Large intestine (tissue), 3 donors: ENCODE measurements around the gene B9D1. TPM values are rescaled to one million over a fixed set of nuclear protein-coding genes. Genes with fewer than 3 reads are reported as not detected.

ENCODE experiments used
- DNase-seq, 2 donors: peaks; one replicate each; pipeline versions ENCODE4 v3.0.0 to v3.0.0-alpha.2; 2013
- H3K27ac ChIP-seq: one replicate; pipeline ENCODE4 v1.5.1; 2013; ENCODE audit warnings: low read length
- H3K27me3 ChIP-seq: 2 replicates; pipeline ENCODE4 v1.6.1; 2013; ENCODE audit warnings: low read length; ENCODE audit not compliant: control insufficient read depth, insufficient read depth
- H3K36me3 ChIP-seq: 2 replicates; pipeline ENCODE4 v1.6.1; 2013; ENCODE audit warnings: low read length; ENCODE audit not compliant: control insufficient read depth, insufficient read depth
- H3K4me1 ChIP-seq: one replicate; pipeline ENCODE4 v1.6.1; 2013; ENCODE audit warnings: low read length; ENCODE audit not compliant: control insufficient read depth, insufficient read depth
- H3K4me3 ChIP-seq: one replicate; pipeline ENCODE4 v1.5.1; 2013; ENCODE audit warnings: low read length
- H3K9me3 ChIP-seq: one replicate; pipeline ENCODE4 v1.6.1; 2013; ENCODE audit warnings: mild to moderate bottlenecking, low read depth, low read length, moderate library complexity; ENCODE audit not compliant: control insufficient read depth
- WGBS: methylation state at CpG from one replicate; pipeline ENCODE4 v1.1.5; 2013; ENCODE audit warnings: low lambda C conversion rate; ENCODE audit not compliant: insufficient coverage; 5-methylcytosine and 5-hydroxymethylcytosine counted together
- polyA plus RNA-seq: library from polyadenylated mRNA; unstranded; fragments of 120-200 nt; gene quantifications from one replicate; pipeline ENCODE4 v1.2.1, GENCODE V29; 2013

Gene B9D1
- polyA plus RNA-seq, 1 donor: 19.8 TPM

GRCh38 chr17:19331134-19331533 is 31.4 kb downstream of the B9D1 start:
- 67% methylated on average over 1 of the region's 4 CpGs for WGBS
- Histone ChIP-seq H3K4me1 (no peaks in the 10 kb centered on the region), H3K27ac (no peak overlapping the region), H3K4me3 (no peak overlapping the region), H3K36me3 (peaks cover 42% of the 10 kb centered on the region), H3K9me3 (no peaks in the 10 kb centered on the region), H3K27me3 (no peaks in the 10 kb centered on the region)
- no peak for DNase-seq

GRCh38 chr17:19330271-19330670 is 32.3 kb downstream of the B9D1 start:
- Histone ChIP-seq H3K27me3 (no peaks in the 10 kb centered on the region), H3K27ac (no peak overlapping the region), H3K9me3 (no peaks in the 10 kb centered on the region), H3K36me3 (peaks cover 38% of the 10 kb centered on the region), H3K4me1 (no peaks in the 10 kb centered on the region), H3K4me3 (no peak overlapping the region)
- no CpG with 5 or more reads among the region's 3 CpGs for WGBS
- no peak for DNase-seq

- no peak overlapping the region for H3K27ac ChIP-seq
- H3K9me3 ChIP-seq: no peaks in the 10 kb centered on the region
- peaks cover 38% of the 10 kb centered on the region for H3K36me3 ChIP-seq
- DNase-seq: no peak
- H3K4me3 ChIP-seq: no peak overlapping the region
- WGBS: no CpG with 5 or more reads among the region's 2 CpGs
- no peaks in the 10 kb centered on the region for H3K27me3 ChIP-seq
- H3K4me1 ChIP-seq: no peaks in the 10 kb centered on the region
Observed at GRCh38 chr17:19329839-19330238, 32.7 kb downstream of the B9D1 start.

GRCh38 chr17:19329136-19329535 is 33.4 kb downstream of the B9D1 start:
- no peak overlapping the region for H3K27ac ChIP-seq
- DNase-seq: no peak
- no peak overlapping the region for H3K4me3 ChIP-seq
- no peaks in the 10 kb centered on the region for H3K27me3 ChIP-seq
- H3K4me1 ChIP-seq: no peaks in the 10 kb centered on the region
- H3K36me3 ChIP-seq: peaks cover 34% of the 10 kb centered on the region
- WGBS: no CpG with 5 or more reads among the region's 2 CpGs
- H3K9me3 ChIP-seq: no peaks in the 10 kb centered on the region

- no peaks in the 10 kb centered on the region for H3K9me3 ChIP-seq
- H3K36me3 ChIP-seq: peaks cover 28% of the 10 kb centered on the region
- no peak for DNase-seq
- no peak overlapping the region for H3K4me3 ChIP-seq
- no peaks in the 10 kb centered on the region for H3K27me3 ChIP-seq
- no peaks in the 10 kb centered on the region for H3K4me1 ChIP-seq
- WGBS: no CpG with 5 or more reads among the region's 10 CpGs
- H3K27ac ChIP-seq: no peak overlapping the region
Observed at GRCh38 chr17:19328441-19329061, 34.0 kb downstream of the B9D1 start.

- H3K4me1 ChIP-seq: no peaks in the 10 kb centered on the region
- H3K4me3 ChIP-seq: no peak overlapping the region
- WGBS: 80% methylated on average over 1 of the region's 14 CpGs
- H3K27ac ChIP-seq: no peak overlapping the region
- H3K9me3 ChIP-seq: no peaks in the 10 kb centered on the region
- peaks cover 29% of the 10 kb centered on the region for H3K36me3 ChIP-seq
- DNase-seq: no peak
- H3K27me3 ChIP-seq: no peaks in the 10 kb centered on the region
Observed at GRCh38 chr17:19327031-19327783, 35.3 kb downstream of the B9D1 start.

- no peaks in the 10 kb centered on the region for H3K4me1 ChIP-seq
- H3K27ac ChIP-seq: no peak overlapping the region
- H3K9me3 ChIP-seq: no peaks in the 10 kb centered on the region
- no peak overlapping the region for H3K4me3 ChIP-seq
- no peak for DNase-seq
- H3K36me3 ChIP-seq: peaks cover 24% of the 10 kb centered on the region
- H3K27me3 ChIP-seq: no peaks in the 10 kb centered on the region
Observed at GRCh38 chr17:19325542-19325941, 37.0 kb downstream of the B9D1 start.

- no CpG with 5 or more reads among the region's 1 CpG for WGBS
- Histone ChIP-seq H3K4me3 (no peak overlapping the region), H3K9me3 (no peaks in the 10 kb centered on the region), H3K27me3 (no peaks in the 10 kb centered on the region), H3K4me1 (peaks cover 2% of the 10 kb centered on the region), H3K36me3 (peaks cover 4% of the 10 kb centered on the region), H3K27ac (no peak overlapping the region)
- DNase-seq: no peak
Observed at GRCh38 chr17:19322861-19323260, 39.7 kb downstream of the B9D1 start.

GRCh38 chr17:19322129-19322505 is 40.4 kb downstream of the B9D1 start:
- 100% methylated on average over 1 of the region's 5 CpGs for WGBS
- no peak for DNase-seq
- Histone ChIP-seq H3K4me1 (peaks cover 9% of the 10 kb centered on the region), H3K27me3 (no peaks in the 10 kb centered on the region), H3K4me3 (no peak overlapping the region), H3K36me3 (peaks cover 4% of the 10 kb centered on the region), H3K27ac (no peak overlapping the region), H3K9me3 (no peaks in the 10 kb centered on the region)

- no CpG with 5 or more reads among the region's 9 CpGs for WGBS
- no peaks in the 10 kb centered on the region for H3K27me3 ChIP-seq
- no peaks in the 10 kb centered on the region for H3K9me3 ChIP-seq
- no peak overlapping the region for H3K27ac ChIP-seq
- H3K4me3 ChIP-seq: no peak overlapping the region
- H3K4me1 ChIP-seq: peaks cover 12% of the 10 kb centered on the region
- peaks cover 4% of the 10 kb centered on the region for H3K36me3 ChIP-seq
- no peak for DNase-seq
Observed at GRCh38 chr17:19321481-19322128, 40.9 kb downstream of the B9D1 start.
